ENCODE results near the gene ITPK1.

GRCh38 chr14:93161411-93161940, 45.8 kb upstream of the ITPK1 start:
- TF ChIP-seq CTCF (conservative IDR thresholded peaks at IDR 0.05; ENCODE audit: low read length) (no peak), EZH2phosphoT487 (IDR thresholded peaks at IDR 0.05; ENCODE audit: borderline replicate concordance, low read depth, low read length) (no peak)

Data from OCI-LY7 (cell line).